HG03460 (cell line): ENCODE results near the gene FANCE.
"Not testable (repeated sequence)": the region's sequence is repeated elsewhere in the genome, so short reads cannot be mapped to it uniquely, and the experiment has no call there.

ENCODE experiments used
- ATAC-seq: cut with Tn5 transposase; IDR thresholded peaks from one replicate; pipeline ENCODE4 v1.9.1; 2021; ENCODE audit not compliant: unreplicated experiment

FANCE gene

DNA sequence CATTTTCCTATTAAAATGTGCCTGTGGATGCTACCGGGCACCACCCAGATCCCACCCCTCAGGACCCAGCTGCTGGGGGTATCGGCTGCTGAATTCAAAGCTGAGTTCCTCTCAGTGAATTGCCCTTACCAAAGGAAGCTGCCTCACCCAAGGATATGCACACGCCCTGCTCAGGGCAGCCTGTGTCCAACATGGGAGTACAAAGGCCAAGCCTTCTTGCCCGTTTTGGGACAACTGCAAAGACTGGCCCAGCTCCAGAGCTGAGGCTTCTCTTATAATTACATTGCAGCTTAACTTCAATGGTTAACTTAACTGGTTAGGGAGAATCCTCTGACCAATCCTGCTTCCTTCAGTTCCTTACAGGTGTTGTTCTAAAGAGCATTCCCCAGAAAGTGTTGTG lies 19.8 kb upstream of the FANCE start:
- ATAC-seq = no peak

DNA sequence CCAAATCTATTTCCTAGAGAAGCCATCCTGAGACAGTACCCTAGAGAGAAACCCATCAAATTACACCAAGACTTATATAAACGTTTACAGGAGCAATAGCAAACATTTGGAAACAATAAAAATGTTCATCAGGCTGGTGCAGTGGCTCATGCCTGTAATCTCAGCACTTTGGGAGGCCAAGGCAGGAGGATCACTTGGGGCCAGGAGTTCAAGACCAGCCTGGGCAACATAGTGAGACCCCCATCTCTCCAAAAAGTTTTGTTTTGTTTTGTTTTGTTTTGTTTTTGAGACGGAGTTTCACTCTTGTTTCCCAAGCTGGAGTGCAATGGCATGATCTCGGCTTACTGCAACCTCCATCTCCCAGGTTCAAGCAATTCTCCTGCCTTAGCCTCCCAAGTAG lies 19.4 kb upstream of the FANCE start:
- not testable (repeated sequence) for ATAC-seq

DNA sequence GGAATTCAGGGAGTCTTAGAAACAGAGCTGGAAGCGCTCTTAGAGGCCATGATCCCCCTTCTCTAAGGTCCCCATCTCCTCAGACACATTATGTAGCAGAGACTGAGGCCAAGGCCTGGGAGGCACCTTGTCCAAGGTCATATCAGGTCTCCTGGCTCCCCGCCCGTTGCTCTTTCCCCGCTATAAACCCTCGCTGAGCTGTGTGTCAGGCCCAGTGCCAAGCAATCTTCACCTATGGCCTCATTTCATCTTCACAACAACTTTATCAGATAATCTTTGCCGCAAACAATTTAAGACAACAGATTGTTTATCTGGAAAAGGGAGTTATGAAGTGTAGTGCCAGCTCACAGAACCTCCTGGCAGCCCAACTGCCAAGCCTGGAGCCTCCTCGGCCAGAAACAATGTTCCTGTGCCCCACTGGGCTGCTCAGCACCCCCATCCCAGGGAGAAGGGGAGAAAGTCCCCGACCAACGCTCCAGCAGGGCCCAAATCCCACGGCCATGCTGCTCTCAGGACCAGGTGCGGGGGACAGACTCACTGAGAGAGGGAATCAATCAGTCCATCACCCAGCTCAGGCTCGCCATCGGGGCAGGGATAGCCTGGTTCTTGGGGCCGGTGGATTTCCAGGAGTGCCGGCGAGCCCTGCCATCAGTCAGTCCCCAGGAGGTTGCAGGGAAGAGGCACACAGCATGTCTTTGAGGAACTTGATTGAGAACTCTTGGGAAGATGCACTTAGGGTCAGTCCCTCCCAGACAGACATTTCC lies 16.9 kb upstream of the FANCE start:
- no peak for ATAC-seq

DNA sequence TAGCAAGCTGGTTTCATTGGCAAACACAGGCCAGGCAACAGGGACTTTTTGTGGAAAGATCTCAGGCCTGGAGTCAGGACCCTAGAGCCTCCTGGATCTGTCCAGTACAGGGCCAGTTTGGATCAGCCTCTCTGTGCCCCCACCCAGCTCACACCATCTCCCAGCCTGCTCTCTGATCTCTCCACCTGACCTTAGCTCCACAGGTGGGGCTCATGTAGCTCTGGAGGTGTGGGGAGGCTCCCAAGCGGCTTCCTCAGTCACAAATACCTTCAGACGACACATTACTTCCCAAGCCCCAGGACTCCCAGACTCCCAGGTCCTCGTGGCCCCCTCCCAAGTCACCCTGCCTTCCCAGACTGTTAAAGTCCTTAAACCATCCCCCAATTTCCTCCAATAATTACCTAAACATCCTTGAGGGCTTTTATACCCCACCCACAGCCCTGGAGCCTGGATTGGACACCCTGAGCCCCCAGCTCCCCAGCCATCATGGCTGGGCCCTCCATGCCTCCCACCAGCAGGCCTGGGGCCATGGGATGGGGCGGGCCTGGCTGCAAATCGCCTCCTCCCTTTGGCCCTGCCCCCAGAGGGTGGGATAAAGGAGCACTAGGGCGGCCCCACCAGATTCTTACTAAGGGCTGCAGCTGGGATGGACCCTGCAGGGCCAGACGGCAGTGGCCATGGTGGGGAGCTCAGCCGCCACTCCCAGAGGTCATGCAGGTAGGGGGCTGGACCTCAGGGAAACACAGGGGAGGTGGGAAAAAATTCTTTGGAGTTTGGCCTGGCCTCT lies 15.9 kb upstream of the FANCE start:
- no peak for ATAC-seq

DNA sequence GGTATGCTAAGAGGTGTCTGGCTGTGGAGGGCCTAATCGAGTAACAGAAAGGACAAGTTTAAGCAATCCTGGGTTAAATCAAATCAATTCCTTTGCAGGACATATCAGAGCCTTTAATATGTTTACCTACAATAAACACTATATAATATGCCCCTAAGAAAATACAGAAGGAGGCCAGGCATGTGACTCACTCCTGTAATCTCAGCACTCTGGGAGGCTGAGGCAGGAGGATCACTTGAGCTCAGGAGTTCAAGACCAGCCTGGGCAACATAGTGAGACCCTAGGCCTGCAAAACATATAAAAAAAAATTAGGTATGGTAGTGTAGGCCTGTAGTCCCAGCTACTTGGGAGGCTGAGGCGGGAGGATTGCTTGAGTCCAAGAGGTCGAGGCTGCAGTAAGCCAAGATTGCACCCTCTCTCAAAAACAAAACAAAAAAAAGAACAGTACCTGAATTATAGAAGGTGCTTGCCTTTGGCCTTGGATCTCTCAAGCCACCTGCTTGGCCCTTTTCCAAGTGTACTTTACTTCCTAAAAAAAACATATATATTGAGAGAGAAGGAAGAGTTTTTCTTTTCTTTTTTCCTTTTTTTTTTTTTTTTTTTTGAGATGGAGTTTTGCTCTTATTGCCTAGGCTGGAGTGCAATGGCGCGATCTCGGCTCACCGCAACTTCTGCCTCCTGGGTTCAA lies 13.6 kb upstream of the FANCE start:
- ATAC-seq = not testable (repeated sequence)

DNA sequence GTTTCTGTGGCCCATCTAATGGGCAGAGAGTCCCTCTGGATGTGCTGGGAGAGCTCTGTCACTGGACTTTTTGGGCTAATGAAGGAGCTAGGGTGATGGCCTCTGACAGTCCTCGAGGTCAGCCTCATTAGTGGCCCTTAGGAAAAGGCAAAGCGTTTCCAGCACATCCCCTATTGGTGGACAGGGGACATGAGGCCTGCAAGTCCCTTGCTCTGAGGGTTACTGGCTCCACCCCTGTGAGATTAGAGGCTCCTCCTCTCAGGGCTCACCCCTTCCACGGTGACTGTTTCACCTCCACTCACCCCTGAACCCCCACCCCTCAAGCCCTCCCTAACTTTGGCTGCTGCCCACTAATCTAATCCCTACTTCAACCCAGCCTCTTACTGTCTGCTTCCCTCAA lies 12.8 kb upstream of the FANCE start:
- no peak for ATAC-seq

DNA sequence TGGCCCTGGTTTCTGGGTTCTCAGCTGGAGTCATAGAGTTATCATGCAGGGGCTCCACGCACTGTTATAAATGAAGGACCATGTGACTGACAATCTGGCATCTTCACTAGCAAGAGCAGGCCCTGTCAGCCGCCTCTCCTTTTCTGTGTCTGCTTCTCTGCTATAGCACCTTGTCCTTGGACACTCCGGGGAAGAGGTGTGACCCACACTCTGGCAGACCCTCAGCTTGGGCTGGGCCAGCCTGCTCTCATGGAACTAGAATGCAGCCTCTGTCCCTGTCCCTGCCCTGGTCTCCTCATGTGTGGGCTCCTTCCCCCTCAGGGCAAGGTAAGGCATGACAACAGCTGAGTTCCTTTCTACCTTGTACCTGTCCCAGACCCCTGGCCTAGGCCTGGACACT lies 10.9 kb upstream of the FANCE start:
- ATAC-seq = no peak

DNA sequence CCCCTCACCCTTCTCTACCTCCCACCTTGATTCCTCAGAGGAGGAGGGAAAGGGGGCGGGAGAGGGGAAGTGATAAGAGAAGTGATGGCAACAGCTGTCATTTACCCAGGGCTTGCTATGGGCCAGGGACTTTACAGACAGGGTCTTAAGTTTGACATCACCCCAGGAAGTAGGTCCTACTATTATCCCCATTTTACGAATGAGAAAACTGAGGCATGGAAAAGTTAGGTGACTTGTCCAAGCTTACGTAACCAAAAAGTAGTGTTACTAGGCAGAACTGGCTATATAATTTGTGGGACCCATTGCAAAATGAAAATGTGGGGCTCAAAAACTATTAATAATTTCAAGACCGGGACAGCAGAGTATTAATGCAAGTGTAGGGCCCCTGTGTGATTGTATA lies 10.5 kb upstream of the FANCE start:
- ATAC-seq = no peak

DNA sequence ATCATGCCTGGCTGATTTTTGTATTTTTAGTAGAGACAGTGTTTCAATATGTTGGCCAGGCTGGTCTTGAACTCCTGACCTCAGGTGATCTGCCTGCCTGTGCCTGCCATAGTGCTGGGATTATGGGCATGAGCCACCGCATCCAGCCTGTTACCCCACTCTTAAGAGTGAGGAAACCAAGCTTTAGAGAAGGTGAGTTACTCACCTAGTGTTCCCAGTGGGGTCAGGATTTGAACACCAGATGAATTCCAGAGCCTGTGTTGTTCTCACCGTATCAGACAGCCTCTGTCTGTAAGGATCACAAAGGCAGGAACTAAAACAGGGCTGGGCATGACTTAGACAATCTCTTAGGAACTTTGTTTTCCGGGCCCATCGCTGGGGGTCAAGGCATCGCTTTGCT lies 9.4 kb upstream of the FANCE start:
- ATAC-seq = no peak

DNA sequence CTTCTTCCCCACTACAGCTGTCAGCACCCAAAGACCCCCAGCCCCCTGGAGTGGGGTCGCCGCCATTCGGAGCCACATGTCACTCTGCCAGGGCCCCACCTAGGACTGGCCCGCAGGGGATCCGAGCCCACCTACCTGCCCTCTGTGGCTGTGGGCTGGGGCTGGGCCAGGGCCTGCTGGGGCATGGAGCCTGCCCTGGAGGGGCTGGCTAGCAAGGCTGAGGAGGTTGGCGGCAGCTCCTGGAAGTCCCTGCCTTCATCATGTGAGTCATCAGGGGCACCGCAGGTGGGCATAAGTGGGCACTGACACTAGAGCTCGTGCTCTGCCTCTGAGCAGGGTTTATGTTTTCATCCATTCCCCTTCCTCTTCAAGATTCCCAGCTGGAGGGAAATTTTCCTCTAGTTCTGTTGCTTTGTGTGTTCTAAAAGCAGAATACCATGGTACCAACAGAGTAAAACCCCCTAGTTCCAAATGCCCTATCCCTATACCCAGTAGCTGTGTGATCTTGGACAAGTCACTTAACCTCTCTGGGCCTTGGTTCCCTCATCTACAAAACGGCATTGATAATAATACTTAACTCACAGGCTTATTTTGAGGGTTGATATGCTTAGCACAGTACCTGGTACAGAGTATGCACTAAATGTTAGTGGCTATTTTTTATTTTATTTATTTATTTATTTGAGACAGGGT lies 8.7 kb upstream of the FANCE start:
- ATAC-seq = no peak

DNA sequence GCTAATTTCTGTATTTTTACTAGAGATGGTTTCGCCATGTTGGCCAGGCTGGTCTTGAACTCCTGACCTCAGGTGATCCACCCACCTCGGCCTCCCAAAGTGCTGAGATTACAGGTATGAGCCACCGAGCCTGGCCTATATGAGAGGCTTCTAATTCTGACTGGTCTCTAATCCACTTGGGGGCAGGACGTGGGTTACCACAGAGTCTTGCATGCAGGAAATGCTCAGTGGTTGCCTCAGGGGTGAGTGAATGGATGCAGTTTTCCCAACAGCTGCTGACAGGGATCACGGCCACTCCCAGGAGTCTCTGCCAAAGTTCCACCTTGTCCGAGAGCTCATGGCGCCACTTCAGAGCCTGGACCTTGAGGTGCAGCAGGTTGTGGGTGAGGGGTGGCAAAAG lies 6.4 kb upstream of the FANCE start:
- no peak for ATAC-seq

DNA sequence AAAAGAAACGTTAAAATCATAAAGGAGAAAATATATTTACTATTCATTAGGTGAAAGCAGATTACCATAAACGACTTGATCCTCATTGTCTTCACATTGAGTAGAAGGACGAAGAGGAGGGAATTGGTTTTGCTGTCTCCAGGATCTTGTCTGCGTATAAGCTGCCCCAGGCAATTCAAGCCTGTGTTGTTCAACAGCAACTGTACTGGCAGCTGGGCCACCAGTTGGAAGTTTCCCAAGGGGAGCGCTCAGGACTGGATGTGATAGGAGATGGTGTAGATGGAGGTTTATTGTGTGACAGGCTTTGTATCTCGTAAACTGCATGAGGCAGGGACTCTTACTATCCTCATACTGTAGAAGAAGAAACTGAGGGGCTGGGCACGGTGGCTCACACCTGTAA lies 3.9 kb upstream of the FANCE start:
- ATAC-seq = no peak

DNA sequence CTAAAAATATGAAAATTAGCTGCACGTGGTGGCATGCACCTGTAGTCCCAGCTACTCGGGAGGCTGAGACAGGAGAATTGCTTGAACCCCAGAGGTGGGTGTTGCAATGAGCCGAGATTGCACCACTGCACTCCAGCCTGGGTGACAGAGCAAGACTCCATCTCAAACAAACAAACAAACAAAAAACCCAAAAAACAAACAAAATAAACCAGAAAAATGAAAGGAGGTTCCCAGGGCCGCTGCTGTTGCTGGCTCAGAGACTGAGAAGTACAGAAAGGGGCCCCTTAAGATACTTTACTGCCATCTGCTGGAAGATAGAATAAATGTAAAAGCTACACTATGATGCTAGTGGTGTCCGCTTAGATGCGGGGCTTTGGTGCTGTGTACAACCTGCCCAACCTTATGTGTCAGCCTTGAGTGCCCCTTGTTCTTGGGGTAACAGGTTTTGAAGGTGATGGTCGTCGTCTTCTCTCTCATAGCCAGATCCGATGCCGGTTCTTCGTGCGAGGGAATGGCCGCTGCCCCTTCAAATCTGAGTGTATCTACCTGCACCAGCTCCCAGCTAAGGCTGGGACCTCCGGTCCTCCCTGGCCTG lies 2.8 kb upstream of the FANCE start:
- no peak for ATAC-seq

DNA sequence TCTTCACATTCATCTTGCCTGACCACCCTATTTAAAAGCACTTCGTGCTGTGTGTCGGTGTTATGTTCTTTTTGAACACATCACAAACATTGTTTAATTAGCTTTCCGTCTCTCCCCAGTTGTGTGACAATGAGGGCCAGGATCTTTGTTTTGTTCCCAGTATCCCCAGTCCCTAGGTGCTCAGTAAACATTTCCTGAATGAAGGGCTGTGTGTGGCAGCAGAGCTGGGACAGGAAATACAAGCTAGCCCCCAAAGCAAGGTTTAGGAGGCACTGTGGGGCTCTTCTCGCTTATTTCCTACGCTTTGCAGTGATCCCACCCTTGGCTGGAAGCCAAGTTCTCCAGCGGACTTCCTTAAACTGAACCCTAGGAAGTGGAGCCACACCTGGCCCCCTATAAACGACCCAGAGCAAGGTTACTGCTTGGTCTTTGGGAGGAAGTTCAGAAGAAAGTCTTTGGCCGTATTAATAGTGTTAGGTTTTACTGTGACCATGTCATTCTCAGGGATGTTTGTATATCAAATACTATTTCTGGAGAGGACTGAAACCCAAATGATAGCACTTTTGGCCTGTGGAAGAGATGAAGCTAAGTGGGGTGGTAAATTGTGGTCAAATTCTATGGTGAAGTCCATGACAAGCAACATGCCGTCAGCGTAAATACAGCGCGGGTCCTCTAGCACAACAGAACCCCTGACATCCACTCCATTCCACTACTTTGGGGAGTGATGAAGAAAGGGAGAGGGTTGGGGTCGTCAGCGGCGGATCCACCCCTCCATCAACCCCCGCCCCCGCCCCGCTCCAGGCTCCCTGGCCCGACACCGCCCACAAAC lies 570 bp upstream of the FANCE start:
- no peak for ATAC-seq

DNA sequence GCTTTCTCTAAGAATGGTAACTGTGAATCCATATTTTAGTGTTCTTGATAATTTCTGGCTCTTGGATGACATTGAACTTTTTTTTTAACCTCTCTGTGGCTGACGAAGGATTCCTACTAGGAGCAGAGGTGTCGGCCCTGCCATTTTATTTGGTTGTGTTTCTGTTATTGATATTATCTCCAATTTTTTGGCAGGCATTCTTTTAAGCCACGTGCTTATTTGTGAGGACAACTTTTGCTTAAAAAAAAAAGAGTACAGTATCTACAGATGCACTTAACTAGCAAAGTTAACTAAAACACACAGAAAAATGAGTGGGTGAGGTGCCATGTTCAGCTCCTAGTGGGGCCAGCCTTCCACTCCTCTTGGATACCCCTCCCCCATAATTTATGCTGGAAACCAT lies 1.1 kb downstream of the FANCE start:
- no peak for ATAC-seq

DNA sequence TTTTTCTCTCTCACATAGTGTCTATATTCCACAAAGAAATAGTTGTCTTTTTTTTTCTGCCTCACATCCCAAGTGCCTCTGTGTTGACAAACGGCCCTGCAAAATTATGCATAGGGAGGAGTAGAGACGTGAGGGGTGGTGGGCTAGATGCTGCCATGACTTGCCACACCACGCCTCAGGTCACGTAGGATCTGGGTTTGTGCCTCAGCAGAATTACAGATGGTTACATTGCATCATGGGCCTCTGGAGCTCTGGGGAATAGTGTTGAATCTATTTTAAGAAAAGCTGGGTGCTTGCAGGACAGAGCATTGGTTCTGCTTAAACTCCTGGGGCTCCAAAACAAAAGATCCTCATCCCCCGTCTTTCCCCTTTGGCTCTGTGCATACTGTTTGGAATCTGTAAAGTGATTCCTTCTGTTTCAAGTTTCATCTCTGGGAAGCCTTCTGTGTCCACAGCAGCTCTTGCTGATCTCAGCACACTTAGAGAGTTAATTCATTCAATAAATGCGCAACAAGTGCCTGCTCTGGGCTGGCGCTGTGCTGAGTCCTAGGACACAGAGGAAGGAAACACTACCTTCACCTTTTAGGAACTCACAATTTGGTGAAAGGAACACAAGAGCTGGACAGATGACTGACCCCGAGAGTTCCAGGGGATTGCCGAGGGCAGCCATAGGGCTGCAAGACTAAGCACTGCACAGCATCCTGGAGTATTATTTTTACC lies 2.4 kb downstream of the FANCE start:
- ATAC-seq = no peak

DNA sequence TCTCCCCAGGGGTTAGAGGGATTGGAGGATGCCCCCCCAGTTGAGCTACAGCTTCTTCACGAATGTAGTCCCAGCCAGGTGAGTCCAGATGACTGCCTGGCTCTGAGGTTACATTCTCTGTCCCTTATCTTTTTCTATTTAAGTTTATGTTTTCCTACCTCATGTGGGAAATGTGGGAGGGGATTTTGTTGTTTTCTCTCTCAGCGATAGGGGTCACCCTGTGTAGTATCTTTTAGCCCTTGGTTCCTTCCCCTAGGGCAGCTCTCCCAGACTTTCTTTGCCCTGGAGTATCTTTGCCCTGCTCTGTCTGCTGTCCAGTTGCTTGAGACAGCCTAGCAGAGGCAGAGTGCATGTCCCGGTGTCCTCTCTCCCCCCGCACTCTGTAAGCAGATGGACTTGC lies 5.8 kb downstream of the FANCE start:
- no peak for ATAC-seq

DNA sequence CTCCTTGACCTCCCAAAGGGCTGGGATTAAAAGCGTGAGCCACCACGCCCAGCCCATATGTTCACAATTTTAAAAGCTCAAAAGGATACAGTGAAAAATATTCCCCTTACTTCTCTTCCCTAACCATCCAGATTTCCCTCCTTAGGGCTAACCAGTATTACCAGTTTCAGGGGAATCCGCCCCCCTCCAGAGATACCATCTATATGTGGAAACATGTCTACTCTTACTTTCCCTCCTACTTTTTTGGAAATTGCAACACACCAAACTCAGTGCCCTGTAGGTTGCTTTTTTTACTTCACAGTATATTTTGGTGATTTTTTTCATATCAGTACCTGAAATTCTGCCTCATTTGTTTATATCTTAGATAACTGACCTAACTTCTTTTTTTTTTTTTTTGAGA lies 9.1 kb downstream of the FANCE start:
- ATAC-seq = no peak

DNA sequence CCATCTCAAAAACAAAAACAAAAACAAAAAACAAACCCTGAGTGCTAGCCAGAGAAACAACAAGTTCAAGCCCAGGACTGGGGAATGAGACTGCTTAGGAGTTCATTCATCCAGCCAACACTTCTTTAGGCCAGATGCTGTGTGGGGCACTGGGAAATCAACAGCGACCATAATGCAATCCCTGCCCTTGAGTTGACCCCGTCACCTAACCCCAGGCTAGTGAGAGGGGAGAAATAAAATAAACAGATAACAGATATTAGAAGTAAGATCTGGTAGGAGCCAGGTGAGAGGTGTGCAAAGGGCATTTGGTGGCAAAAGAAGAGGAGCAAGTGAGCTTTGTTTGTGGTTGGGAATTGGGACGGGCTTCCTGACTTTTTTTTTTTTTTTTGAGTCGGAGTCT lies 11.2 kb downstream of the FANCE start:
- no peak for ATAC-seq

DNA sequence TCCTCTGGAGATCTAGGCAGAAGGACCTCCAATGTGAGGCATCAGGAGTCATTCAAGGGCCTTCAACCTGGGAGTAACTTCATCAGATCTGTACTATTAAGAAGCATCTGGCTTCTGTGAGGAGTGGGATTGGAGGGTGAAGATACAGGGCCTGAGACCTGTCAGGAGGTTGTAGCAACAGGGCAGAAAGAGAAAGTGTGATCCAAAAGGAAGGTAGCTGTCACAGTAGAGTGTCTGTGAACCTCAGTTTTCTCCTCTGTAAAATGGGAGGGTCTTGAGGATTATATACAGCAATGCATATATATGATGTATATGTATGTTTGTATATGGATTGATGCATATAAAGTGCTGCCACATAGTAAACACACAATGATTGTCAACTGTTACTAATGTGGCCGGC lies 13.5 kb downstream of the FANCE start:
- no peak for ATAC-seq
